Kidney capillary endothelial cell (primary cell): ENCODE results near the gene NFRKB.
"Not testable (repeated sequence)": the region's sequence is repeated elsewhere in the genome, so short reads cannot be mapped to it uniquely, and the experiment has no call there.

Source experiments
- DNase-seq: peaks from one replicate; pipeline ENCODE4 v3.0.0-alpha.2; 2018; ENCODE audit warnings: low spot score

NFRKB gene

DNA sequence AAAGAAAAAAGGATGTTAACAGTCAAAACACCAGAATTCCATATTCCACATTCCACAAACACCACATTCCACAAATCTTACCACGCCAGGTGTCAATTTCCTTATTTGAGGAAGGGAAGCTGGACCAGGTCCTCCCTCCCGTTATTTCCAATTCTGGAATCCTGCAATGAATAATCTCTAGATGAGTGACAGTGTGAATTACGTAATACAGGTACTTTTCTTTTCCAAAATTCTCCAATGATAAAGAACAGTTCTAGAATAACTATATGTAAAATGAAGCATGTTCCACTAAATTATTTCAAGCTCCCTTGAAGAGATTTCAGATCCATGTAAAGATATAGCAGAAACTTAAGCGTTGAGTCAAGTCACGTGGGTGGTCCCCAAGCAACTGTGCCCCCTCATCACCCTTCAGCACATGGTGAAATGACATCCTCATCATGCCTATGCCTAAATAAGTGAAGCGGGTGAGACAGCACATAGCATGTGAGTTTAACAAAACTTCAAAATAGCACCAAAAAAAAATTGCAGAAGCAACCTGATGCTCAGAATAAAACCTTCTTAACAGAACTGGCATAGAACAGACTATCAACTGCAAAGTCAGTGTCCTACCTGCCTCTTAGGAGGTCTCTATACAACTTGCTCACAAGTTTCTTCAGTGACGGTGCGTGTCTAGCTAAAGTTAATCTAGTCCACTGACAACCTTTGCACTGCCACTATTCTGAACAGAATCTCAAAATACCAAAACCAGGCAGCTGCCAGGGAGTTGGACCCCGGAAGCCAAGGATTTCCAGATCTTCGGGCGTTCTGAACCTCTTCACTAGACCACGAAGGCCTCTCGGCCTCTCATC, 876 bp downstream of the NFRKB start:
- no peak for DNase-seq

DNA sequence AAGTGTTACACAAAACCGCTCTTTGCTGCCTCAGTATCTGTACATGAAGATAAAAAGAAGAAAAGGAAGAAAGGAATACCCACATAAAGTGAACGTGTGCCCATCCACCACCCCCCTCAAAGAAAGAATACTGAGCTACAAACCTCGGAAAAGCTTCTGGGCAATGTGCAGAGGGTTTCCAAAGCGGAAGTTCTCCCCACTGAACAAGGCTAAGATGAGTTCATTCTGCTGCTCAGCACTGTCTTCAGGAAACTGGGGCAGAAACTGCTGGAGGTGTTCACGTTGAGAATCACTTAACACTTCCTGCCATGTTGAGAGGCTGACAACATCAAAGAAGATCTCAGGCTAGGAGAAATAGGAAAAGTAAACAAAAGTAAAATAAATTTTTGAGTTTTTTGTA, 6.9 kb downstream of the NFRKB start:
- no peak for DNase-seq

DNA sequence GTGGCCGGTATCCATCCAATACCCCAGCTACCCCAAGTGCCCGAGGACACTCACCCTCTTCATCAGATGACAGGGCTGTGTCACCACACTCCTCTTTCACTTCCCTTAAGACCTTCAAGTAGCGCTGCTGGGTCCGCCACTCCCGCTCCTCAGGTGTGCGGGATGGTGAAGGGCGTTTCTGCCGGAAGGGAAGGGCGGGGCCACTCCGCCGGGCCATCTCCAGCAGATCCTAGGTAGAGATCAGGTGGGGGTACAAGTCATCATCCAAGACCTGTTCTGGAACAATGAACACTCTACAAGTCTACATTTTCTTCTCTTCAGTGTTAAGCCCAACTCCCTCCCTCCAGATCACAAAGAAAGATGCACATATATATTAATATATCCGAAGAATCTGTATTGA, 10.0 kb downstream of the NFRKB start:
- no peak for DNase-seq

DNA sequence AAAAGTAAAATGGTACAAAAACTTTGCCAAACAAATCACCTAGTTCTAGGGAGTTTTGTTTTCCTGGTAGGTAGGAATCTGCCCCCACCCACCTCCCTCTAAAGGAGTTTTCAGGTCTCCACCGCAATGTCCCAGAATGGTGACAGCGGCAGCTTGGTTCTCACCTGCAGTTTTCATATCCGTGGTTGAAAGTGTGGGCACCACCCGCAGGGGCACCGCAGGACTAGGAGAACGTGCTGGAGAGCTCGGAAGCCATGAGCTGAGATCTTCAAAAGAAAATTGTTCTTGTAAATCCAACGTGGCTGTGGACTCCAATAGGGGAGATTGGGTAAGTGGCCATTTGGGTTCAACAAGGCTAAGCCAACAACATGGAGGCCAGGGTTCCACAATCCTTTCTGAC, 10.8 kb downstream of the NFRKB start:
- DNase-seq: no peak

DNA sequence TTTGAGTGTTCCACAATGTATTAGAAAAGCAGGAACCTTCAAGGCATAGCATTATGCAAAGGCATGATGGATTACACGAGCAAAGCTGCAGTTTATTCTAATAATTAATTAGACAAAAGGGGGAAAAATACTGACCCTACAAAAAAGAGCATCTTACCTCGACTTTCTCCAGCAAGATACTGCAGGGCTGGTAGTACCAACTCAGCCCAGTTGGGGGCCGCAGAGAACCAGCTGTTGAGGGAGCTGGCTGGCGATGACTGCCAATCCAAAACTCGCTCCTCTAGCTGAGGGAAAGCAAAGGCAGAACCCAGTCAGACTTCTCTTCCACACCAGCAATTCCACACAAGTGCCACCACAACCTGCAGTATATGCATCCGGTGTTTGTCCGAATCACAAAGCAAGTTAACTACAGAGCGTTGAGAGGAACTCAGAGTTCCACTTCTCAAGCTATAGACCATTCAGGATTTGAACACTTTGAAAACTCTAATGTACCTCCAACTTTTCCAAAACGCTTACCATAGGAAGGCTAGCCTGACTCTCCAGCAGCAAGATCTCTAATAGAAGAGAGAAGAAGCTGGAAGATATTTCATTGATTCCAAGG, 13.7 kb downstream of the NFRKB start:
- peak; percentile 20 for DNase-seq

DNA sequence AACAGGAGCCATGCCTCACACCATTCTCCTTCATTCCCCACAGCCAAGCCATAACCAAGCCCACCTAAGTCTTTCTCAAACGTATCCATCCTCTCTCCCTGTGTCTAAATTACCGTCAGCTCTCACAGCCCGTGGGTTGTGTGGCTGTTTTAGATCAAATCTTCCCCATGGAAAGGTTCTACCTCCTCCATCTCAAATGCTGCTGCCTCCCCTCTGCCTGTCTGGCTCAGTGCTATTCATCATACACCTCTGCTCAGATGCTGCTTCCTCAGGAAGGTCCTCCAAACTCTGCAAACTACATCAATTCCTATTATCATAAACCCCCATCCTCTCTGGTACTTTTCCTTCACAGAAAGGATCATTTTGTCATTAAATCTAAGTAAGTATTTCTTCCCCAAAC, 15.1 kb downstream of the NFRKB start:
- no peak for DNase-seq

DNA sequence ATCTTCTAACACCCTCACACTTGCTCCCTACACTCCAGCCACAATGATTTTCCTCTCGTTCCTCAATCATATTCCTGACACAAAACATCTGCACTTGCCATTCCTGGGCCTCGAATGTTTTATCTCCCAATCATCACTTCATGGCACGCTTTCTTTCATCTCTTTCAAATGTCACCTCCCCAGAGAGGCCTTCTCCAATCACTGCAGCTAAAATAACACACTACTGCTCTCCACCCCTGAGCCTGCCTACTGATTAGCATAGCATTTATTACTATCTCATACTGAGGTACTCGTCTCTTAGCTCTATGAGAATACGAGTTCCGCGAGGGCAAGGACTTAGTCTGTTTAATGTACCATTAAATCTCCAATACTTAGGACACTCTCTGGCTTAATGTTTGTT, 23.5 kb downstream of the NFRKB start:
- DNase-seq: no peak

DNA sequence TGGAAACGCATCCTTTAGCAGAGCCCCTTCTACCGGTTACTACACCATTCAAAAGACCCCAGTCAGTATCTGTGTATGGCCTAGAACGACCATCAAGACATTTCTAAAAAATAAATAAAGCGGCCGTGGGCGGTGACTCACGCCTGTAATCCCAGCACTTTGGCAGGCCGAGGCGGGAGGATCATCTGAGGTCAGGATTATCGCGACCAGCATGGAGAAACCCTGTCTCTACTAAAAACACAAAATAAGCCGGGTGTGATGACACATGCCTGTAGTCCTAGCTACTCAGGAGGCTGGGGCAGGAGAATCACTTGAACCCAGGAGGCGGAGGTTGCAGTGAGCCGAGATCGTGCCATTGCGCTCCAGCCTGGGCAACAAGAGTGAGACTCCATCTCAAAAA, 26.8 kb downstream of the NFRKB start:
- DNase-seq: not testable (repeated sequence)

DNA sequence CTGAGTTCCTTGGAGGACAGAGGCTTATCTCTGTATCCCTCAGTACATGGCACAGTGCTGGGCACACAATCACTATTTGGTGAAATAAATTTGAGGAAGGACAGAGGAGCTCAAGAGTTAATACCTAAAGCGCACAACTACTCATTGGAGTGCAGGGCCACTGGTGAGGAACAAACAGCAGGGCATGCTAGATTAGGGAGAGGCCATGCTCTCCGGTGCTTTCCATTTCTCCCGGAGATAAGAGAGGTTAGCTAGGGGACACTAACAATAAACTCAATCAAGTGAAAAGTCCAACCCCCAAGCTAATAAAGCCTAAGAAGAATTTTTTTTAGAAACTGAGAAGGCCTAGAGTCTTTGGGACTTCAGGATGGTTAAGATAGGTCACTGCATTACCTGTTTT, 29.1 kb downstream of the NFRKB start:
- no peak for DNase-seq

DNA sequence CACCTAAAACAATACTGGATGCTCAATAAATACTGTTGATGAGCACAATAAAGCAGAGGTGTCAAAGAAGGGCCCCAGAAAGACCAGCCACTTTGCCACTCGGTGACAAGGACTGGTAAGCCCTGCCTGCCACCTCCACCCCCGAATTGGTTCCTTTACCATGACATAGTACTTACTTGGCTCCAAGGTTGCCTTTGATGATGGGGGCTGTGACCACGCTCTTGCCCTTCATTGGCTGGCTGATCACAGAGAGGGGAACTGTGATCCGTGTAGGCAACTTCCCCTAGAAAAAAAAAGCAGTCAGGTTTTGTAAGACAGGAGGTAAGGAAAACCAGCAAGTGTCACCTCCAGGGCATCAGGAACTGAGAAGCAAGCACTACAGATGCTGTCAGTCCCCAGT, 29.7 kb downstream of the NFRKB start:
- no peak for DNase-seq

DNA sequence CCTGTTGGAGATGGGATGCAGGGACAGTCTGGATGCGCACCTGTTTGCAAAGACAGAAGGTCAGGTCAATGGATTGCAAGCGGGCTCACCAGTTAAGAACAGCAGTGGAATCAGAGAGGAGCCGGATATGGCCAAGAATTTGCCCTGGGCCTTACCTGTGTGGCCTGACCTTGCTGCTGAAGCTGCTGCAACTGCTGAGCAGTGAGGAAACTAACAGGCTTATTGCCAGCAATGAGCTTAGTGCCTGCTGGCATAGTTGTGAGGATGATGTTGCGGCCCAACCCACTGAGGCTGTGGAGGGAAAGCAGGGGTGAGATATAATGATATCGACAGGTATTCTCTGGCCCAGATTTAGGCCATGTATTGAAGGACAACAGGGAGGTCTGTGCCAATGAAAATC, 30.6 kb downstream of the NFRKB start:
- no peak for DNase-seq

DNA sequence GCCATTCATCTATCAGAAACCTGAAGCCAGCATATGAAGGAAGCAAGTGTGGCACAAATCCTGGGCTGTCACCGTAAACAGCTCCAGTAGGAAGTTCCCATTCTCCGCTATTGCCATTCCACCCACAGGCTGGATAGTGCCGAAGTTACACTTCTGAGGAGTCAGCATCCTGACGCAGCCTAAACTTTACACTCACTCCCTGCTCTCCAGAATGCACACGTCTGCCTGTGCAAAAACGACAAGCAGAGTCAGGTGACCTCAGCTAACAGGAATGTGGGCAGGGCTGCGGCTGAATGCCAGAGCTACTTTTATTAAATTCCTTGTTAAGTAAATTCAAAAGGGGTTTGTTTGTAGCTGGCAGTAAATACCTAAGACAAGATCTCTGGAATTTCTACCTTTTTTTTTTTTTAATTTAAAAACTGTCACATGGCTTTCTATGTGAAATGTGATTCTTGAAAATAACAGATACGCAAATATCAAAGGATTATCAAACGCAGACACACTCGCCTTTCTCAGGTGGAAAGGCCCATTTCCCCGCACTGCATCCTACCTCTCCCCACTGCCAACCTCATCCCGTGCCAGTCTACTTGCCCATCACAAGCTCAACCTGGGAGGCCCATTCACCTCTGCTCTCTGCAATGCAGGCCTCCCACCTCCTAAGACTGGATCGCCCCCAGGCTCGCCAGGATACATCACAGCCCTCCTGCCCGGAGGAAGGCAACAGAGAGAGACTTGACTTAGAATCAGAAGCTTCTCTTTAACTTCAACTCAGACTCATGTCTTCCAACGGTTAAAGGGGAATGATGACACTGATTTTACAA, 33.5 kb downstream of the NFRKB start:
- peak; percentile 67 for DNase-seq

DNA sequence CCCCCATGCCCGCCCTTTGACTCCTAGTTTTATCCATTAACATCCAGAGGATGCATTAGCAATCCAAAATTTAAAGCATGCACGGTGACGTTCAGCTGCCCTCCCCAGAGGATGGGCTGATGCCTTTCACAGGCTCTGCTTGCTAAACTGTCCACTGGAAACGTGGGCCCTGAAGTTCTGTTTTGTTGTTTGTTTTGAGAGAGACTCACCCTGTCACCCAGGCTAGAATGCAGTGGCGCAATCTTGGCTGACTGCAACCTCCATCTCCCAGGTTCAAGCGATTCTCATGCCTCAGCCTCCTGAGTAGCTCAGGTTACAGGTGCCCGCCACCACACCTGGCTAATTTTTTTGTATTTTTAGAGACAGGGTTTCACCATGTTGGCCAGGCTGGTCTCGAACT, 39.3 kb downstream of the NFRKB start:
- no peak for DNase-seq

DNA sequence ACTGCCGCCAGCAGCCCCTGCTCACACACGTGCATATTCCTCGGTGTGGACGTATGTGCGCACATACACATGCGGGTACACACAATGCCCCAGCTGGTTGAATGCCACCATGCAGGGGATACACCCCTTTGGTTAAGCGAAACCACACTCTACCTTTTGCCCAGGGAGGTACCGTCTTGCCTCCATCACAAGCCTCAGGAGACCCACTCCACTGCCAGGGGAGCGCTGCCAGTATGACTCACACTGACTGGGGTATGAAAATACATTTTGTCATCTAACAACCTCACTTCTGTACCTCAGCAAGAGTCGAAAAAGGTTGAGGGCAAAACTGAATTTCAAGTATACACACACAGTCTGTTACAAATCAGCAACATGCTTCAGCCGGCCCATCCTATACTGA, 40.3 kb downstream of the NFRKB start:
- no peak for DNase-seq

DNA sequence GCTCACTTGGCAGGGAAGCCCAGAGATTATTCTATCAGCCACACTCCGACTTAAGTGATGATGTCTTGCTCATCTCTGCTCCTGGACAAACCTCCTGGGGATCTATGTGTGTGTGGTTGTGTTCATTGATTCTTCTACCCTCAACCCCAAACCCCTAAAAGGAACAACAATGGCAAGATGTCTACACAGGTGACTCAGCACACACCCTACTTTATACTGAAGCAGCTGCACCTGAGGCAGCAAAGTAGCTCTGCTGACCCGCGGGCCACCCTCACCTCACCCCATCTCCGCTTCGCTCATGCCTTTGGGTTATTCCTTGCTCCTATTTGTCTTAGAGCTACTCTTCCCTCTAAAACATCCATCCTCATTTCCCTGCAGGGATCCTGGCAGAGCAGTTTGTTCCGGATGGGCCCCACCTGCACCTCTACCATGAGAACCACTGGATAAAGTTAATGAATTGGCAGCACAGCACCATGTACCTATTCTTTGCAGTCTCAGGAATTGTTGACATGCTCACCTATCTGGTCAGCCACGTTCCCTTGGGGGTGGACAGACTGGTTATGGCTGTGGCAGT, 41.1 kb downstream of the NFRKB start:
- no peak for DNase-seq

DNA sequence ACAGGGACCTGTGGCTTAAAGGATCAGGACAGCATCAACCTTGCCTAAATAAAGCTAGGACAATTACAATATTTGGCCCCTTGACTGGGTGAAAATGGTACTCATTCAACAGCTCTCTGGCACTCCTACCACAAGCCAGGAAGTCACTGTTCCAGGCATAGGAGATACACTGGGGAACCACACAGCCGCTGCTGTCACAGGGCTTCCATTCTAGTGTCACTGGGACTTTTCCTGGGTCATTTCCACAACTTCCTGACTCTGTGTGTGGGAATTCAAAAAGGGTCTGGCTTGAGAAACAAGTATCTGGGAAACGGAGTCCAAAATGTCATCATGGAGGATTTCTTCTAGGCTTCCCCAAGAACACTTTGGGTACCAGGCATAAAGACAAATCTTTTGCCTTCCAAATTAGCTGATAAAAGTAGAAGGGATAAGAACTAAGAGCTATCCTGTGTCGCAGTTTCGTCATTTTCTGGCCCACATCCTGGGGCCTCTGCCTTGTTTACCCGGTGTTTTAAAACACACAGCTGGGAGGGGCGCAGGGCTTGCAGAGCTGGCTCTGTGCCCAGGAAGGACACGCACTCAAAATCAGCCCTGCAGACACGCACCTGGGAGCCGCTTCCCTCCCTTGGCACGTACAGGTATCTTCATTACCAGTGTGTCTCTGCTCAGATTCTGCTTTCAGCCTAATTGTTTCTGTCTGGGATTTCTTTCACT, 41.7 kb downstream of the NFRKB start:
- peak; percentile 14 for DNase-seq

DNA sequence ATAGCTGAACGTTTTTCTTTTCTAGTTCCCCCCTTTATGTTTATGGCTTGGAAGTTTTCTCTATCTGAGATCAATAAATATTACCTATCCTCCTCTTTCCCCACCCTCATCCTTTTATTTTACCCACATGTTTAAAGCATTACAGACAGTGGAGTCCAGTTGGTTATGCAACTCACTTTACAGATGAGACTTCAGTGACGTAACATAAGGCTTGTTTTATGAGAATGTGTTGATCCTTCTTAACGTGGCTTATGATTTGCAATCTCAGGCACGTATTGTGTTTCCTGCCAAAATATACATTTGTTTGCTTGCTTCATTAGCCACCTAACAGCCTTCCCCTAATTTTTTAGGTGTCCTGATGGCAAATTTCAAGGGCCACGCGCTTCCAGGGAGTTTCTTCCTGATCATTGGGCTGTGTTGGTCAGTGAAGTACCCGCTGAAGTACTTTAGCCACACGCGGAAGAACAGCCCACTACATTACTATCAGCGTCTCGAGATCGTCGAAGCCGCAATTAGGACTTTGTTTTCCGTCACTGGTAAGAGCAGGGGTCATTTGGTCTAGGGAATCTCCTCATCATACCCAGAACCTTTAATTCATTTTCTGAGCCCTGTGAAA, 43.1 kb downstream of the NFRKB start:
- no peak for DNase-seq

DNA sequence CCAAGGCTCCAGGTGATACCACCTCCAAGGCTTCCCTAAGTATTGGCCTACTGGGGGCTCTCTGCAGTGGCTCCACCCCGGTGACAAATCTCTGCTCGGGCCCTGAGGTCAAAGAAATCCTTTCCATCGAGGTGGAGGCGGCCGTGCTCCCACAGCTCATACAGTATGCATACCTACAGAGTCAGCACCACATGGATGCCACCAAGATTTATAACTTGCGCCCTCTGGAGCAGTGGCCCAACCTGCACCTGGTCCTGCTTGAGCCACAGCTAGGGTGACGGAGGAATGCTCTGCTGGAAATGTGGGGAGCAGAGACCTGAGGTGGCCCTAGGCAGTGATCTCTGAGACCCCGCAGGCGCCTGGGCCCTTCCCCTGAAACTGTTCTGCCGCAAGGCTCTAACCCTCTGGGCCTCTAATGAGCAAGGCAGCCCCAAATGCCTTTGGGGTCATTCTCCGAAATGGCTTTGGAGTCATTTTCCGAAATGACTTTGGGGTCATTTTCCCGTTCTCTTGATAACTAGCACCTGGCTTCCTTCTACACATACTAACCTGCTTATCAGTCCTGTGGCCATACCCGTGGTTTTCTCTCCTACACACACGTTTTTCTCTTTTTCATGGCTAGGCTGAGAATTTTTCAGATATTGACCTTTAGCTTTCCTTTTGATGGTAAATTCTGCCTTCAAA, 45.8 kb downstream of the NFRKB start:
- DNase-seq: no peak

DNA sequence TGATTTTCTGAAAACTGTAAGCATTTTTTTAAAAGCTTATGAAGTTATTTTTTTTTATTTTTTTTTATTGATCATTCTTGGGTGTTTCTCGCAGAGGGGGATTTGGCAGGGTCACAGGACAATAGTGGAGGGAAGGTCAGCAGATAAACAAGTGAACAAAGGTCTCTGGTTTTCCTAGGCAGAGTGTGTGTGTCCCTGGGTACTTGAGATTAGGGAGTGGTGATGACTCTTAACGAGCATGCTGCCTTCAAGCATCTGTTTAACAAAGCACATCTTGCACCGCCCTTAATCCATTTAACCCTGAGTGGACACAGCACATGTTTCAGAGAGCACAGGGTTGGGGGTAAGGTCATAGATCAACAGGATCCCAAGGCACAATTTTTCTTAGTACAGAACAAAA, 48.0 kb downstream of the NFRKB start:
- not testable (repeated sequence) for DNase-seq

DNA sequence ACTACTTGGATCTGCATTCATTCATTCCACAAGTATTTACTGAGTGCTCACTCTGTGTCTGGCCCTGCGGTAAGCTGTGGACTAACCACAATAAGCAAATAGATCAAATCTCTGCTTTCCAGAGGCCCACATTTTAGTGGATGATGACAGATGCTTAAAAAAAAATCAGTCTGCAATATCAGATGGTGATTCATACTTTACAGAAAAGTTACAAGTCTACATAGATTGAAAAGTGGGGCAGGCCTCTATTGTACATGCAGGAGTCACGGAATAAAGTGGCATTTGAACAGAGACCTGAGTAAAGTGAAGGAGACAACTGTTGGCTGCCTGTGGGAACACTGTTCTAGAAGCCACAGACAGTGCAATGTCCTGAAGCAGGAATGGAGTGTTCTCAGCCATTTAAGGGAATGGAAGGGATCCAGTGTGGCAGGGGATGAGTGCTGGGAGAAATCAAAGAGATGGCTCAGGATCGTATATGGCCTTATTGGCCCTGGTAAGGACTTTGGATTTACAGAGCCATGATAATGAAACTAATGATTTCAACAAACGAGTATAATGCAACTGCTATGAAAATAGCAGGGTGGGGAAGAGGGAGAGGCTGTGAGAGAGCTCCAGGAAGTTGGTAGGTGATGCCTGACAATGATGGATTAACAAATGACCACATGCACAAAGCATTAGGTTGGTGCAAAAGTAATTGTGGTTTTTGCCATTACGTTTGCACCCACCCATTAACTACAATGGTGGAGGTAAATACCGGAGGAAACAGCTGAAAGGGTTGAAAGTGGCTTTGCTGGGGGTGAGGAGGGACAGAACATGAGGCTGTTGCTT, 48.7 kb downstream of the NFRKB start:
- no peak for DNase-seq
